OCI-LY3 (cell line): Measurements from ENCODE around the gene CFAP43.

ENCODE experiments used
- H2AFZ ChIP-seq: fragments of 200-600, 300-600 bp; shearing (Covaris generic); 2 replicates; pipeline ENCODE4 v1.6.0; 2014; ENCODE audit warnings: antibody characterized with exemption, low read depth, low read length
- H3K27ac ChIP-seq: fragments of 200-600, 300-600 bp; sonication (generic); 2 replicates; pipeline ENCODE4 v1.5.1; 2014; ENCODE audit warnings: mild to moderate bottlenecking, low read length, moderate library complexity, mixed read lengths
- H3K27me3 ChIP-seq: fragments of 200-600, 300-600 bp; sonication (generic); 2 replicates; pipeline ENCODE4 v1.6.1; 2014; ENCODE audit warnings: low read depth, low read length, mixed read lengths
- H3K36me3 ChIP-seq: fragments of 200-600, 300-600 bp; sonication (generic); replicated peaks from 2 replicates; pipeline ENCODE3; 2014; ENCODE audit warnings: low read depth, low read length, mixed read lengths
- H3K4me1 ChIP-seq: fragments of 300-600, 200-600 bp; sonication (generic); 2 replicates; pipeline ENCODE4 v1.6.1; 2014; ENCODE audit warnings: low read length, mixed read lengths
- H3K4me2 ChIP-seq: fragments of 200-600, 300-600 bp; sonication (generic); 2 replicates; pipeline ENCODE4 v1.6.1; 2014; ENCODE audit warnings: low read length, mixed read lengths
- H3K4me3 ChIP-seq: fragments of 300-600, 200-600 bp; sonication (generic); 2 replicates; pipeline ENCODE4 v1.5.1; 2014; ENCODE audit warnings: antibody characterized with exemption, mild to moderate bottlenecking, low read length, moderate library complexity
- H3K79me2 ChIP-seq: fragments of 300-600, 200-600 bp; shearing (Covaris generic); 2 replicates; pipeline ENCODE4 v1.6.1; 2014; ENCODE audit warnings: mild to moderate bottlenecking, low read length, mixed read lengths
- H3K9ac ChIP-seq: fragments of 300-600, 200-600 bp; shearing (Covaris generic); 2 replicates; pipeline ENCODE4 v1.6.0; 2014; ENCODE audit warnings: mild to moderate bottlenecking, low read length, moderate library complexity
- H3K9me3 ChIP-seq: fragments of 200-600, 300-600 bp; shearing (Covaris generic); 2 replicates; pipeline ENCODE4 v1.6.1; 2014; ENCODE audit warnings: low read length, mixed read lengths; ENCODE audit not compliant: insufficient read depth
- H4K20me1 ChIP-seq: fragments of 200-600, 300-600 bp; sonication (generic); 2 replicates; pipeline ENCODE4 v1.6.1; 2016; ENCODE audit warnings: low read length, mixed read lengths; ENCODE audit not compliant: insufficient read depth
- CTCF ChIP-seq: fragments of 200-600, 300-600 bp; sonication (generic); IDR thresholded peaks from 2 replicates; pipeline ENCODE4 v1.5.1; 2014; ENCODE audit warnings: antibody characterized with exemption, low read length, low read depth
- EZH2phosphoT487 ChIP-seq: fragments of 200-600 bp; shearing (Covaris generic); IDR thresholded peaks from 2 replicates; pipeline ENCODE4 v1.6.1; 2018; ENCODE audit warnings: antibody characterized with exemption, mixed run types, low read depth

CFAP43 gene

GRCh38 chr10:104231784-104232612, at the start of gene CFAP43:
Gene CFAP43, minus strand, starts transcription at chr10:104232364. Its CDS starts 118 bp downstream, at chr10:104232246.
- Histone ChIP-seq H2AFZ (peak within 1 kb of the TSS; percentile 88), H3K9ac (no peak within 1 kb of the TSS; the same call in 1 of the 2 replicates), H3K36me3 (no peaks in the 10 kb centered on the region), H3K27ac (no peak within 1 kb of the TSS), H3K4me1 (no peaks in the 10 kb centered on the region), H3K27me3 (0 out of 2 replicates have a peak, but pooled peaks cover 4% of the 10 kb centered on the region), H3K9me3 (no peaks in the 10 kb centered on the region), H3K79me2 (no peaks in the 10 kb centered on the region), H3K4me3 (peak within 1 kb of the TSS; percentile 80), H3K4me2 (peak within 1 kb of the TSS; percentile 84), H4K20me1 (no peaks in the 10 kb centered on the region)
- no peak for TF ChIP-seq EZH2phosphoT487
- no peak for TF ChIP-seq CTCF

GRCh38 chr10:104281694-104282093, 49.5 kb upstream of the CFAP43 start:
- H3K27ac ChIP-seq: no peak overlapping the region
- H2AFZ ChIP-seq: no peak overlapping the region
- no peaks in the 10 kb centered on the region for H3K9me3 ChIP-seq
- no peak overlapping the region for H3K9ac ChIP-seq
- H3K4me2 ChIP-seq: no peak overlapping the region
- H3K4me3 ChIP-seq: no peak overlapping the region
- no peaks in the 10 kb centered on the region for H3K27me3 ChIP-seq
- no peaks in the 10 kb centered on the region for H4K20me1 ChIP-seq
- H3K79me2 ChIP-seq: no peaks in the 10 kb centered on the region
- H3K36me3 ChIP-seq: no peaks in the 10 kb centered on the region
- TF ChIP-seq EZH2phosphoT487 (no peak), CTCF (no peak)
- no peaks in the 10 kb centered on the region for H3K4me1 ChIP-seq

- H3K9me3 ChIP-seq: no peaks in the 10 kb centered on the region
- no peak overlapping the region for H3K4me2 ChIP-seq
- TF ChIP-seq EZH2phosphoT487 (no peak), CTCF (no peak)
- no peak overlapping the region for H3K9ac ChIP-seq
- no peak overlapping the region for H2AFZ ChIP-seq
- no peak overlapping the region for H3K27ac ChIP-seq
- no peaks in the 10 kb centered on the region for H3K4me1 ChIP-seq
- H4K20me1 ChIP-seq: no peaks in the 10 kb centered on the region
- H3K27me3 ChIP-seq: no peaks in the 10 kb centered on the region
- H3K79me2 ChIP-seq: no peaks in the 10 kb centered on the region
- no peak overlapping the region for H3K4me3 ChIP-seq
- no peaks in the 10 kb centered on the region for H3K36me3 ChIP-seq
Observed at GRCh38 chr10:104279550-104280259, 47.5 kb upstream of the CFAP43 start.

- H3K4me3 ChIP-seq: no peak overlapping the region
- H3K36me3 ChIP-seq: no peaks in the 10 kb centered on the region
- no peak overlapping the region for H3K9ac ChIP-seq
- H2AFZ ChIP-seq: no peak overlapping the region
- no peaks in the 10 kb centered on the region for H3K4me1 ChIP-seq
- no peak overlapping the region for H3K4me2 ChIP-seq
- no peaks in the 10 kb centered on the region for H4K20me1 ChIP-seq
- H3K27me3 ChIP-seq: no peaks in the 10 kb centered on the region
- H3K27ac ChIP-seq: no peak overlapping the region
- no peak for TF ChIP-seq CTCF
- TF ChIP-seq EZH2phosphoT487: no peak
- H3K79me2 ChIP-seq: no peaks in the 10 kb centered on the region
- no peaks in the 10 kb centered on the region for H3K9me3 ChIP-seq
Observed at GRCh38 chr10:104277785-104278184, 45.6 kb upstream of the CFAP43 start.
